Activated CD4-positive, alpha-beta T cell treated with anti-CD3 and anti-CD28 coated beads, Interleukin-10, Interleukin-2, amounts not matched to agents 100 ng/mL and 50 ng/mL, durations not matched to agents 16 hours and 8 hours (primary cell): ENCODE results near the gene CGB1.

Source experiments
- DNase-seq: peaks from one replicate; pipeline ENCODE4 v3.0.0-alpha.2; 2020

CGB1 gene

GRCh38 chr19:48993175-48994034 lies 43.3 kb downstream of the CGB1 start, which contains the start of the genes GYS1 and RUVBL2:
Gene GYS1 (minus strand): TSS chr19:48993309. CDS start chr19:48993112, 197 bp downstream.
Gene RUVBL2 (plus strand): TSS chr19:48993887. CDS start chr19:48993912, 25 bp downstream.
- peak; percentile 100 for DNase-seq

GRCh38 chr19:48992581-48993174 lies 44.0 kb downstream of the CGB1 start:
- DNase-seq: no peak

- DNase-seq: no peak
Measured at GRCh38 chr19:48991873-48992580, 44.7 kb downstream of the CGB1 start.

GRCh38 chr19:48991011-48991609 lies 45.6 kb downstream of the CGB1 start:
- no peak for DNase-seq

GRCh38 chr19:48990400-48990799 lies 46.3 kb downstream of the CGB1 start:
- no peak for DNase-seq

GRCh38 chr19:48989701-48990291 lies 46.9 kb downstream of the CGB1 start:
- DNase-seq: no peak

- DNase-seq: no peak
Measured at GRCh38 chr19:48988860-48989259, 47.8 kb downstream of the CGB1 start.

GRCh38 chr19:48988286-48988685 lies 48.4 kb downstream of the CGB1 start:
- DNase-seq: no peak

- DNase-seq: no peak
Measured at GRCh38 chr19:48987323-48987722, 49.4 kb downstream of the CGB1 start.

- no peak for DNase-seq
Measured at GRCh38 chr19:48986211-48986610, 50.5 kb downstream of the CGB1 start.

- DNase-seq: no peak
Measured at GRCh38 chr19:48985711-48986110, 51.0 kb downstream of the CGB1 start.
